ENCODE measurements around the gene TPRG1.

GRCh38 chr3:189320511-189320910 lies 148.7 kb downstream of the TPRG1 start:
- TF ChIP-seq CTCF (IDR thresholded peaks at IDR 0.05) (no peak), POLR2A (IDR thresholded peaks at IDR 0.05) (no peak)

All from gastroesophageal sphincter (tissue), 3 donors.